GM19023 (cell line): ENCODE measurements around the gene BAZ1B.
A peak's percentile ranks its signal among the peaks of the same experiment; 100 is the strongest.
"Not testable (repeated sequence)": the region's sequence is repeated elsewhere in the genome, so short reads cannot be mapped to it uniquely, and the experiment has no call there.

Experiments used
- ATAC-seq: cut with Tn5 transposase; IDR thresholded peaks from one replicate; pipeline ENCODE4 v1.9.1; 2021; ENCODE audit warnings: mild to moderate bottlenecking, moderate library complexity; ENCODE audit not compliant: unreplicated experiment

Gene BAZ1B

DNA sequence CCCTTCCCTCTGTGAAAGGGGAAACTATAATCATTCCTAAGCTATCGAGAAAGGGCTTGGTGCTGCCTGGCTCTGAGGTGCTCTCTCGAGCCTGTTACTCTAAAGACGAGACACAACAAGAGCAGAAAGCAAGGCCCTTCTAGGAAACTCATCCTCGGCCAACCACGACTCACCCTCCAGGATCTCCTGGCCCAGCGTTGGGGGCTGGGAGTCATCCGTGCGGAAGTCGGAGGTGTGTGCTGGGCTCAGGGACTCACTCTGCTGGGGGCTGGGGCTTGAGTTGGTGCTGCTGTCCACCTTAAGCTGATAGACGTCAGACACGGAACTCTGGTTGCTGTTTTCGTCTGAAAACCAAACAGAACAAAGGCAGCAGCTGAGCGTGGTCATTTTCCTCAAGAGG, 17.6 kb upstream of the BAZ1B start:
- no peak for ATAC-seq

GRCh38 chr7:73538510-73538909, 16.4 kb upstream of the BAZ1B start:
- ATAC-seq, result not testable (repeated sequence)

DNA sequence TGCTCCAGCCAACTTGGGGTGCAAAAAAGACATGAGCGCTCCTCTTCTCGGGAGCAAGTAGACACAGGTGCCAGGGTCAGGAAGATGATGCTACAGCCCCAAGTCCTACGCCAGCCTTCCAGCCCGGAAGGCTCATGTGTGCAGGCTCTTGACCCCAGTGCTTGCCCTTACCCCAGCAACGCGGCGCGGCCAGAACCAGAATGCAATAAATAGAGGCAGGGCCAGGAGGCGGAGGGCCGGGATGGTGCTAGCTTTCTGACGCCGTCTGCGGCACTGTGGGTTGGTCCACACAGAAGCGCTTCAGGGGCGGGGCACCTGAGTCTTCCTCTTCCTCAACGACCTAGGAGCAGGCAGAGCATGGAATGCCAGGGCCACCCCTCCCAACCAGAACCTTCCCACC, 15.0 kb upstream of the BAZ1B start:
- ATAC-seq, result no peak

- no peak for ATAC-seq
Observed at GRCh38 chr7:73536479-73536878, 14.4 kb upstream of the BAZ1B start.

DNA sequence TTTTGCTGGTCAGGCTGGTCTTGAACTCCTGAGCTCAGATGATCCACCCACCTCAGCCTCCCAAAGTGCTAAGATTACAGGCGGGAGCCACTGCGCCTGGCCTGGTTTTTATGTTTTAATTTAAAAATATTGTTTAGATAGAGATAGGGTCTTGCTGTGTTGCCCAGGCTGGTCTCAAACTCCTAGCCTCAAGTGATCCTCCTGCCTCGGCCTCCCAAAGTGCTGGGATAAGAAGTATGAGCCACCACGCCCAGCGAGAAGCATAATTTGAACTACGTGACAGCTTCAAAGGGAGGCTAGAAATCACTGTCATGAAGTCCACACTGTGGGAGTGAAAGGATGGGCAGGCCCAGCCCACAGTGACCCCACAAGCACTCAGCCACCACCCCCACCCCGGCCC, 13.8 kb upstream of the BAZ1B start:
- not testable (repeated sequence) for ATAC-seq

DNA sequence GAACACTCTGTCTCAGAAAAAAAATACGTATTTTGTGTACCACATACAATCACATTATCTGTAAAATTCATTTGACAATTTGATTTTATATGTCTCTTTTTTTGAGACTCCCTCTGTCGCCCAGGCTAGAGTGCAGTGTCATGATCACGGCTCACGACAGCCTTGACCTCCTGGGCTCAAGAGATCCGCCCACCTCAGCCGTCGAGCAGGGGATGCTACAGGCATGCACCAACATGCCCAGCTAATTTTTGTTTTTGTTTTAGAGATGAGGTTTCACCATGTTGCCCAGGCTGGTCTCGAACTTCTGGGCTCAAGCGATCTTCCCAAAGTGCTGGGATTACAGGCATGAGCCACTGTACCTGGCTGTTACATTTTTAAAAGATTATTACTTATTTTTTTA, 11.6 kb upstream of the BAZ1B start:
- no peak for ATAC-seq

- no peak for ATAC-seq
Observed at GRCh38 chr7:73532224-73532623, 10.1 kb upstream of the BAZ1B start.

GRCh38 chr7:73530800-73531199, 8.7 kb upstream of the BAZ1B start:
- ATAC-seq, result no peak

DNA sequence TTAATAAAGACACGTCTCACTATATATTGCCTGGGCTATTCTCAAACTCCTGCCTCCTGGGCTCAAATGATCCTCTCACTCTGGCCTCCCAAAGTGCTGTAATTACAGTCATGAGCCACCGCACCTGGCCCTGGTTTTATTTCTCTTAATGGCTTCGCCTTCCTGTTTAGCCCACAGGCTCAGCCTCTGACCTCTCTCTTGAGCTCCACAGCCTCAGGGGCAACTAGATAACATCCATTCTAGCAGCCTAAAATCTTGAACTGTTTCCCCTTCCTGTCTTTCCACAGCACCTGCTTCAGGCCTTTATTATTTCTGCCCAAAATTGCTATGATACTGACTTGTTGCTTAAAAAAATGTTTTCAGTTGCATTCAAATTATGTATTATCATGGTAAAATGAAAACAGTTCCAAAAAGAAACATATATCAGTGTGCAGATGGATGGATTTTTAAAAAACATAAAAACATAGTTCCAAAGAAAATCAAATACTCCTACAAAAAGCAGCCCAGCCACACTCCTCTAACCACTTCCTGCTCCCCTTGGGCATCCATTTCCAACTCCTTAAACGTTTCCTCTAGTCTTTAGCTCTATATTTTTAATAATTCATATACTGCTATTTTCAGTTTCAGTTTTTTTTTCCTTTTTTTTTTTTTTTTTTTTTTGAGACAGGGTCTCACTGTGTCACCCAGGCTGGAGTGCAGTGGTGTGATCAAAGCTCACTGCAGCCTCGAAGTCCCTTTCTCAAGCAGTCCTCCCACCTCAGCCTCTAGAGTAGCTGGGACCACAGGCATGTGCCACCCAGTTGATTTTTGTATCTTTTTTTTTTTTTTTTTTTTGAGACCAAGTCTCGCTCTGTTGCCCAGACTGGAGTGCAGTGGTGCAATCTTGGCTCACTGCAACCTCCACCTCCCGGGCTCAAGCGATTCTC, 5.1 kb upstream of the BAZ1B start:
- no peak for ATAC-seq

DNA sequence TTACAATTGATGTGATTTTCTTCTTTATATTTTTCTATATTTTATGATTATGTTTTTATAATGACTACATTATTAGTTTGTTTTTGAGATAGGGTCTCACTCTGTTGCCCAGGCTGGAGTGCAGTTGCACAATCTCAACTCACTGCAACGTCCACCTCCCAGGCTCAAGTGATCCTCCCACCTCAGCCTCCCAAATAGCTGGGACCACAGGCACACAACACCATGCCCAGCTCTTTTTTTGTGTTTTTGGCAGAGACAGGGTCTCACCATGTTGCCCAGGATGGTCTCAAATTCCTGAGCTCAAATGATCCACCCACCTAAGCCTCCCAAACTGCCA, 4.0 kb upstream of the BAZ1B start:
- not testable (repeated sequence) for ATAC-seq

GRCh38 chr7:73521636-73522104, 423 bp downstream of the BAZ1B start:
- ATAC-seq, result peak; percentile 50

- no peak for ATAC-seq
Observed at GRCh38 chr7:73520673-73521635, 1.1 kb downstream of the BAZ1B start.

DNA sequence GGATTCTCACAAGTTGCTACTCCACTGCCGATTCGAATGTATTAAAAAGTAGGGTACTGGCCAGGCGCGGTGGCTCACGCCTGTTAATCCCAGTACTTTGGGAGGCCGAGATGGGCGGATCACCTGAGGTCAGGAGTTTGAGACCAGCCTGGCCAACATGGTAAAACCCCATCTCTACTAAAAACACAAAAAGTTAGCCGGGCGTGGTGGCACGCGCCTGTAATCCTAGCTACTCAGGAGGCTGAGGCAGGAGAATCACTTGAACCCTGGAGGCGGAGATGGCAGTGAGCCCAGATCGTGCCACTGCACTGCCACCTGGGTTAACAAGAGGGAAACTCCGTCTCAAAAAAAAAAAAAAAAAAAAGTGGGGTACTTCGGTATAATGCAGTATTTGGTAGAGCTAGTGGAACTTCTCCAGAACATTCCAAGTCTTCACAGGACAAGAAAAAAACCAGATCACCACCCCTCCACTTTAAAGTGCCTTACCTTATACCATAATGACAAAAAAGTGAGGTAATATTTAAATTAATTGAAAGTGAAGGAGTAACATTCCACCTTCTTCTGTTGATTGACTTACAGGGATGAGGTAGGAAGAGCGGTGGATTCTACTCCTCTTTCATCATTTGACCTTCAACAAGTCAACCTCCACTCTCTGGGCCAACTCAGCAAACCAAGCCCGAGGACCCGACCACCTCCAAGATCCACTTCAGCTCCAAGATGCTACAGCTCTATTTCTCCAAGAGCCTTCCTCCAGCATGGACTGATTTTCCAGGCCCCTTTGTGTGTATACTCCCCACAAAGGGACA, 2.0 kb downstream of the BAZ1B start:
- no peak for ATAC-seq

DNA sequence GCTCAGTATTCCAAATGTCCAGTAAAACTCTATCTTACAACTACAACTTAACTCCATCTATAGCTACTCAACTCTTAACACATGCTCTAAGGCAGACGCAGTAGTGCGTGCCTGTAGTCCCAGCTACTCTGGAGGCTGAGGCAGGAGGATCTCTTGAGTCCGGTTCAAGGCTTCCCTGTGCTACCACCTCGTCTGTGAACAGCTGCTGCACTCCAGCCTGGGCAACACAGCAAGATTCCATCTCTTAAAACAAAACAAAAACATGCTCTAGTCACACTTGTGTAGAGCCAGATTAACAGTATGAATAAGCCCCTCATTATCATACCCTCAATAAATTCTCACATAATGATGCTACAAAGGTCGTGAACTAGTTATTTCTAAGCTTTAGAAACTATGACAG, 3.6 kb downstream of the BAZ1B start:
- no peak for ATAC-seq

DNA sequence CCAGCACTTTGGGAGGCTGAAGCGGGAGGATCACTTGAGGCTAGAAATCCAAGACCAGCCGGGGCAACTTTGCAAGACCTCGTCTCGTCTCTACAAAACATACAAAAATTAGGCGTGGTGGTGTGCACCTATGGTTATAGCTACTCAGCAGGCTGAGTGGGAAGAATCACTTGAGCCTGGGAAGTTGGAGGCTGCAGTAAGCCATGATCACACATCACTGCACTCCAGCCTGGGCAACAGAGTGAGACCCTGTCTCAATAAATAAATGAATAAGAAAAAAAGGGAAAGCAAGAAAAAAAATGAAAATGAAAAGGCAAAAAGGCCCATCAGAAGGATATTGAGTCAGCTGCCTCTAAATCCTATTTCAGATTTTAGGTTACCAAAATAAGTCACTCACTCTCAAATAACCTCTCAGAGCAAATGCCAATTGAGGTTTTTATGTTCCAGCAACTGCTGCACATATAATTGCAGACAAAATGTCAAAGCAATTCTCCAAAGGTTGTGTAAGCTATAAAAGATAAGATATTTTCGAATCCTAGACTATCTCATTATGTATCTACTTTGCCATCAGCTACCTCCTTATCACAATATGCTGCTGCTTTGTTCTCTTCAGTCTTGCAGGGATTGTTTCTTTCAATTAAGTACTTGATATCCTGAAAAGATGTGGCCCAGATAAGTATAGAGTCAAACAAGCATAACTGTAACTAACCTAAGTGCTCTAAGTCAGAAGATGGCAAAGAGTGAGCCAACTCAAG, 4.7 kb downstream of the BAZ1B start:
- ATAC-seq, result no peak

GRCh38 chr7:73515178-73515577, 6.9 kb downstream of the BAZ1B start:
- ATAC-seq, result no peak

DNA sequence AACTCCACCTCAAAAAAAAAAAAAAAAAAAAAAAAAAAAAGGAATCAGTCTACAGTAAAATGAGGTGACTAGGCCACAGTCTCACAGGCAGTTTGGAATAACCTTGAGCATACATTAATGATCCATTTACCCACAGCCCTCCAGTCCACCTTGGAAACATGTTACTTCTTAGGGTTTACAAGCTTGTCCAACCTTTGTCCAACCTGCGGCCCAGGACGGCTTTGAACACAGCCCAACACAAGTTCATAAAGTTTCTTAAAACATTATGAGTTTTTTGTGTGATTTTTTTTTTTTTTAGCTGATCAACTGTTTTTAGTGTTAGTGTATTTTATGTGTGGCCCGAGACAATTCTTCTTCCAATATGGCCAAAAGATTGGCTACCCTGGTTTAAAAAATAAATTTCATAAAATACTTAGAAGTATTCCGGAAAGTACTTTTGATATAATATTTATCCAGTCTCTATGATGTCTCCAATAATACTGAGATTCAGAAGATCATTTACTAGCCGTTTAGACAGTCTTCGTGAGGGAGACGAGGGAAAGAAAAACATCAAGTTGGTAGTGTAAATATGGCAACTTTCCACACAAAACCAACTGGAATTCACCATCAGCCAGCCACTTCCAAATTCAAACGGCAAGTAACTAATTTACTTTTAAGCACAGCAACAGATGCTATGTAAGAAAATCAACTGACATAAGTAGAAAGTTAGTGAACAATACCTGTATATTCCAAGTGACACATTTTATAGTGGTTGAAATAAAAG, 9.9 kb downstream of the BAZ1B start:
- no peak for ATAC-seq

GRCh38 chr7:73509463-73509862, 12.6 kb downstream of the BAZ1B start:
- no peak for ATAC-seq

GRCh38 chr7:73507556-73507955, 14.5 kb downstream of the BAZ1B start:
- ATAC-seq, result no peak
